Thoracic aorta endothelial cell (primary cell): Measurements from ENCODE around the gene ARRDC3. TPM values are rescaled to one million over a fixed set of nuclear protein-coding genes. Genes with fewer than 3 reads are reported as not detected.

Experiments used
- total RNA-seq: library from RNA; depleted of rRNA; stranded (reverse); fragments of >200 nt; gene quantifications from 2 replicates; pipeline ENCODE4 v1.2.3, GENCODE V29; 2012

ARRDC3 gene, protein sequence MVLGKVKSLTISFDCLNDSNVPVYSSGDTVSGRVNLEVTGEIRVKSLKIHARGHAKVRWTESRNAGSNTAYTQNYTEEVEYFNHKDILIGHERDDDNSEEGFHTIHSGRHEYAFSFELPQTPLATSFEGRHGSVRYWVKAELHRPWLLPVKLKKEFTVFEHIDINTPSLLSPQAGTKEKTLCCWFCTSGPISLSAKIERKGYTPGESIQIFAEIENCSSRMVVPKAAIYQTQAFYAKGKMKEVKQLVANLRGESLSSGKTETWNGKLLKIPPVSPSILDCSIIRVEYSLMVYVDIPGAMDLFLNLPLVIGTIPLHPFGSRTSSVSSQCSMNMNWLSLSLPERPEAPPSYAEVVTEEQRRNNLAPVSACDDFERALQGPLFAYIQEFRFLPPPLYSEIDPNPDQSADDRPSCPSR
- 69.3 and 75.9 TPM in 2 replicates for total RNA-seq

DNA sequence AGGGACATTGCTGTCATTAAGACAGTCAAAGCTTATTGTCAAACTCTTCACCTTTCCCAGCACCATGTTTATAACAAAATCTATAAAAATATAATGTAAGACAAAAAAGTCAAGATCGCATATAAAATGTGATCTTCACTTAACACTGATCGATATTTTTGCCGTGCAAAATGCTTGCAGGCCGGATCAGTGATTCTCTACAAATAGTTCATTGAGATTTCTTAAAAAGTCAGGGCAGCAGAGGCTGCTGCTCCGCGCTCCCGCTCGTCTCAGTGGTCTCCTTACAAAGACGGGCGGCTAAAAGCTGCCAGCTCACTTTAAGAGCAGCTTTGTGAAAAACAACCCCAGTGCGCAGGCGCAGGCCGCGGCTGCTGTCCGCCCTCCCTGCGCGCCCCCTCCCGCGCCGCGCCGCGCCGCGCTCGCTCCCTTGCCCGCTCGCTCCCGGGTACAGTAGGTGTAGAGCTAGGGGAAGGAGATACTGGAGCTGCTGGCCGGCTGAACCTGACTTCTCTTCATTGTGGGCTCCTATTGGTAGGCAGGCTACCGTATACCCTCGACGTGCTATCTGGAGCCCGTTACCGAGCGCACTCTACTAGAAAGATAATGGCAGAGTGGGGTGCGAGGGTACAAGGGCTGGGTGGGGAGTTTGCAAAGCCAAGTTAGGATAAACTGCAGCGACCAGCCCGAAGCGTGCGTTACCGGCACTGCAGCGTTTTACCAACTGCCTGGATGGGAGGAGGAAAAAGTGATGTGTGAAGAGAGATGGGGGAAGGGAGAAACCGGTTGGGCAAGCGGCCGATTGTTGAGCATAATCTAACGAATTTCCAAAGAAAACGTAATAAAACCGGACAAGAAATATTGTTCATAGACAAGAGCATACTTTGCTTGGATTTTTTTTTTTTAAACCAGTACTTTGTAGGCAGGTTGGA, at the start of gene ARRDC3:
ARRDC3 (minus strand) TSS at position 291 of the 929 bp plus-strand sequence; CDS start at position 66, 225 bp downstream.

